HEK293 (cell line): Measurements from ENCODE around the gene CHRNA4.
A peak's percentile ranks its signal among the peaks of the same experiment; 100 is the strongest.

Experiments
- CTCF ChIA-PET: fragments of 350-600 bp; formaldehyde crosslinking; extraction: SDS; loops from one replicate; lab custom pipeline; 2021; ENCODE audit warnings: antibody characterized with exemption; lab: Yijun Ruan, JAX
- POLR2A ChIA-PET: fragments of 300-600 bp; formaldehyde crosslinking; extraction: SDS; loops from one replicate; lab custom pipeline; 2020; ENCODE audit warnings: antibody characterized with exemption, inconsistent platforms; lab: Yijun Ruan, JAX
- H3K27ac ChIP-seq: fragments of 200-500 bp; sonication (Bioruptor generic); 2 replicates; pipeline ENCODE4 v1.5.1; 2014; ENCODE audit warnings: low read depth, low read length, control low read depth, inconsistent platforms; ENCODE audit errors: extremely low read depth
- H3K36me3 ChIP-seq, 2 experiments: fragments of 200-500 bp in 1 of 2; sonication (Bioruptor generic) in 1 of 2; 1 replicate in 1 of 2; 2 replicates in 1 of 2; pipeline ENCODE4 v1.5.1; 2014 to 2017; ENCODE audit warnings: inconsistent platforms in 2 of 2, low read length in 2 of 2; ENCODE audit not compliant: control insufficient read depth in 2 of 2, insufficient read depth in 1 of 2
- H3K4me1 ChIP-seq: fragments of 200-500 bp; sonication (Bioruptor generic); 2 replicates; pipeline ENCODE4 v1.5.1; 2014; ENCODE audit warnings: mild to moderate bottlenecking, low read length, inconsistent platforms; ENCODE audit not compliant: control insufficient read depth, insufficient read depth
- H3K4me3 ChIP-seq: 2 replicates; pipeline ENCODE4 v1.5.1; 2011; ENCODE audit warnings: low read depth, mild to moderate bottlenecking, control low read depth, low read length, moderate library complexity
- H3K9me3 ChIP-seq: fragments of 200-500 bp; sonication (Bioruptor generic); 2 replicates; pipeline ENCODE4 v1.5.1; 2014; ENCODE audit warnings: low read depth, low read length, inconsistent platforms; ENCODE audit not compliant: control insufficient read depth, insufficient read depth
- GLIS1 ChIP-seq: fragments of 450-650 bp; formaldehyde crosslinking; IDR thresholded peaks from 2 replicates; pipeline ENCODE4 v1.5.1; 2016; ENCODE audit warnings: missing biosample characterization, missing genetic modification characterization
- ZBTB48 ChIP-seq: fragments of 450-650 bp; formaldehyde crosslinking; IDR thresholded peaks from 2 replicates; pipeline ENCODE4 v1.5.1; 2016; ENCODE audit warnings: missing biosample characterization, missing genetic modification characterization
- ZFHX2 ChIP-seq: fragments of 450-650 bp; formaldehyde crosslinking; conservative IDR thresholded peaks from 2 replicates; pipeline ENCODE4 v1.5.1; 2016; ENCODE audit warnings: missing biosample characterization, missing genetic modification characterization
- ZIC2 ChIP-seq: fragments of 450-650 bp; formaldehyde crosslinking; IDR thresholded peaks from 2 replicates; pipeline ENCODE4 v1.5.1; 2016; ENCODE audit warnings: missing biosample characterization, missing genetic modification characterization
- ZNF112 ChIP-seq: fragments of 450-650 bp; formaldehyde crosslinking; IDR thresholded peaks from 2 replicates; pipeline ENCODE4 v1.5.0; 2017; ENCODE audit warnings: missing biosample characterization, missing genetic modification characterization
- ZNF121 ChIP-seq: fragments of 450-650 bp; formaldehyde crosslinking; IDR thresholded peaks from 2 replicates; pipeline ENCODE4 v1.5.1; 2016; ENCODE audit warnings: missing biosample characterization, missing genetic modification characterization
- ZNF155 ChIP-seq: fragments of 450-650 bp; formaldehyde crosslinking; IDR thresholded peaks from 2 replicates; pipeline ENCODE4 v1.5.1; 2016; ENCODE audit warnings: missing biosample characterization, missing genetic modification characterization
- ZNF16 ChIP-seq: fragments of 450-650 bp; formaldehyde crosslinking; IDR thresholded peaks from 2 replicates; pipeline ENCODE4 v1.5.1; 2016; ENCODE audit warnings: low read depth, missing biosample characterization, missing genetic modification characterization
- ZNF2 ChIP-seq: fragments of 450-650 bp; formaldehyde crosslinking; IDR thresholded peaks from 2 replicates; pipeline ENCODE4 v1.5.1; 2016; ENCODE audit warnings: missing biosample characterization, missing genetic modification characterization
- ZNF211 ChIP-seq: fragments of 450-650 bp; formaldehyde crosslinking; IDR thresholded peaks from 2 replicates; pipeline ENCODE4 v1.5.1; 2016; ENCODE audit warnings: low read depth, missing biosample characterization, missing genetic modification characterization
- ZNF394 ChIP-seq: fragments of 450-650 bp; formaldehyde crosslinking; IDR thresholded peaks from 2 replicates; pipeline ENCODE4 v1.5.1; 2016; ENCODE audit warnings: missing biosample characterization, missing genetic modification characterization, mild to moderate bottlenecking, moderate library complexity, borderline replicate concordance
- ZNF48 ChIP-seq: fragments of 450-650 bp; formaldehyde crosslinking; IDR thresholded peaks from 2 replicates; pipeline ENCODE4 v1.5.1; 2016; ENCODE audit warnings: missing biosample characterization, missing genetic modification characterization
- ZNF510 ChIP-seq: fragments of 450-650 bp; formaldehyde crosslinking; IDR thresholded peaks from 2 replicates; pipeline ENCODE4 v1.5.1; 2018; ENCODE audit warnings: mild to moderate bottlenecking, missing genetic modification characterization, missing biosample characterization; ENCODE audit not compliant: insufficient replicate concordance
- ZNF548 ChIP-seq: fragments of 450-650 bp; formaldehyde crosslinking; IDR thresholded peaks from 2 replicates; pipeline ENCODE4 v1.5.1; 2016; ENCODE audit warnings: missing biosample characterization, missing genetic modification characterization
- ZNF624 ChIP-seq: fragments of 450-650 bp; formaldehyde crosslinking; IDR thresholded peaks from 2 replicates; pipeline ENCODE4 v1.5.1; 2017; ENCODE audit warnings: missing biosample characterization, missing genetic modification characterization
- ZNF629 ChIP-seq: fragments of 450-650 bp; formaldehyde crosslinking; IDR thresholded peaks from 2 replicates; pipeline ENCODE4 v1.5.1; 2017; ENCODE audit warnings: missing biosample characterization, missing genetic modification characterization
- ZNF664 ChIP-seq: fragments of 450-650 bp; formaldehyde crosslinking; IDR thresholded peaks from 2 replicates; pipeline ENCODE4 v1.5.1; 2016; ENCODE audit warnings: missing biosample characterization, missing genetic modification characterization
- ZNF670 ChIP-seq: fragments of 450-650 bp; formaldehyde crosslinking; IDR thresholded peaks from 2 replicates; pipeline ENCODE4 v1.5.1; 2016; ENCODE audit warnings: missing biosample characterization, missing genetic modification characterization, low read depth
- ZNF837 ChIP-seq: fragments of 450-650 bp; formaldehyde crosslinking; IDR thresholded peaks from 2 replicates; pipeline ENCODE4 v1.5.1; 2016; ENCODE audit warnings: missing biosample characterization, missing genetic modification characterization
- TF ChIP-seq, protein P1 (sequence below): fragments of 450-650 bp; formaldehyde crosslinking; IDR thresholded peaks from 2 replicates; pipeline ENCODE4 v1.5.1; 2016; ENCODE audit warnings: missing biosample characterization, missing genetic modification characterization
- TF ChIP-seq, protein P2 (sequence below): fragments of 450-650 bp; formaldehyde crosslinking; IDR thresholded peaks from 2 replicates; pipeline ENCODE4 v1.5.1; 2016; ENCODE audit warnings: missing biosample characterization, missing genetic modification characterization
- TF ChIP-seq, protein P3 (sequence below): fragments of 450-650 bp; formaldehyde crosslinking; IDR thresholded peaks from 2 replicates; pipeline ENCODE4 v1.5.1; 2017; ENCODE audit warnings: missing biosample characterization, missing genetic modification characterization

Gene CHRNA4

DNA sequence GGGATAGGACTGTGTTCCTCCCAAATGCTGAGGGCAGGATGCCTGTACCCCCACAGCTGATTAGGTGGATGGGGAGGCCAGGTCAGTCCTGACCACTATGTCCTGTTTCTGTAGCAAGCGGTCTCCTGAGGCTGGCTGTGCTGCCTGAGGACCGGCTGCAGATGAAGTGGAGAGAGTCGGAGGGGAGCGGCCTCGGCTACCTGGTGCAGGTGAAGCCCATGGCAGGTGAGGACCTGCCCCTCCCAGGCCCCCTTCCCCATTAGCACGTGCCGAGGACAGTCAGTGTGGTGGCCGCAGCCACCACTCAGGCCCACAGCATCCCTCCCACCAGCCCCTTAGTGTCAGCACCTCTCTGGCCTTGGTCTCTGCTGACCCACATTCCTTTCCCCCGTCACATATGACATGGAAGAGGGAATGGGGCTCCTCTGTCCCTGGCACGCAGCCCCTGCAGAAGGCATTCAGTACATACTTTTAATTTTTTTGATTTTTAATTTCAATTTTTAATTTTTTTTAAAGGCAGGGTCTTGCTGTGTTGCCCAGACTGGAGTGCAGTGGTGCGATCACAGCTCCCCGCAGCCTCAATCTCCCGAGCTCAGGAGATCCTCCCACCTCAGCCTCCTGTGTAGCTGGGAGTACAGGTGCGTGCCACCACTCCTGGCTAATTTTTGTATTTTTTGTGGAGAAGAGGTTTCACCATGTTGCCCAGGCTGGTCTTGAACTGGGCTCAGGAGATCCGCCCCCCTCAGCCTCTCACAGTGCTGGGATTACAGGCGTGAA lies 63.2 kb downstream of the CHRNA4 start:
- no peaks in the 10 kb centered on the region for H3K4me1 ChIP-seq
- H3K4me3 ChIP-seq = no peak overlapping the region
- ChIA-PET CTCF (interaction anchor here (0.8 to 2.4 kb wide), 4 partner anchors 10 to 18 kb away, joined by 3 to 5 read pairs (median 3); no protein-coding TSS in a partner anchor), POLR2A (no interaction called here)
- no peaks in the 10 kb centered on the region for H3K36me3 ChIP-seq
- H3K27ac ChIP-seq = no peak overlapping the region
- TF ChIP-seq, protein P1, sequence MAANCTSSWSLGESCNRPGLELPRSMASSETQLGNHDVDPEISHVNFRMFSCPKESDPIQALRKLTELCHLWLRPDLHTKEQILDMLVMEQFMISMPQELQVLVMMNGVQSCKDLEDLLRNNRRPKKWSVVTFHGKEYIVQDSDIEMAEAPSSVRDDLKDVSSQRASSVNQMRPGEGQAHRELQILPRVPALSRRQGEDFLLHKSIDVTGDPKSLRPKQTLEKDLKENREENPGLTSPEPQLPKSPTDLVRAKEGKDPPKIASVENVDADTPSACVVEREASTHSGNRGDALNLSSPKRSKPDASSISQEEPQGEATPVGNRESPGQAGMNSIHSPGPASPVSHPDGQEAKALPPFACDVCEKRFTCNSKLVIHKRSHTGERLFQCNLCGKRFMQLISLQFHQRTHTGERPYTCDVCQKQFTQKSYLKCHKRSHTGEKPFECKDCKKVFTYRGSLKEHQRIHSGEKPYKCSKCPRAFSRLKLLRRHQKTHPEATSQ = no peak
- TF ChIP-seq ZNF121 = peak; percentile 77
- H3K9me3 ChIP-seq = no peaks in the 10 kb centered on the region

DNA sequence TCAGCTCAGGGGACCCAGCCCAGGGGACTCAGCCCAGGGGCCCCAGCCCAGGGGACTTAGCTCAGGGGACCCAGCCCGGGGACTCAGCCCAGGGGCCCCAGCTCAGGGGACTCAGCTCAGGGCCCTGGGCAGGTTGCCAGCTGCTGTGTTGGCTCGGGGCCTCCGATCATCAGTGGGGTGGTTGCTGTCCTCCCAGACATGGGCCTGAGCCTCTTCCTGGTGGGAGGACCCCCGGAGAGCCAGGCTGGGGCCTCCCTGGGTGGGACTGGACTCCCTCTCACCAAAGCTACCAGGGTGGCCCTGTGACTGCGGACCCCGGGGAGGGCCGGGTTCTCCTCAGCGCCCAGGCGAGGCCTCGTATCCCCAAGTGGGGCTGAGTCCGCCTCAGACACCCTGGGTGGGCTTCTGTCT lies 63.8 kb downstream of the CHRNA4 start:
- H3K9me3 ChIP-seq = no peaks in the 10 kb centered on the region
- H3K4me1 ChIP-seq = no peaks in the 10 kb centered on the region
- CTCF ChIA-PET = interaction anchor here (0.8 to 2.4 kb wide), 5 partner anchors 11 to 85 kb away, joined by 3 to 5 read pairs (median 3); no protein-coding TSS in a partner anchor
- TF ChIP-seq ZNF548 (tag by site-specific recombination) (no peak), ZNF2 (tag by site-specific recombination) (no peak), ZBTB48 (tag by site-specific recombination) (peak; percentile 78), ZIC2 (tag by site-specific recombination) (peak; percentile 29; the same call in 1 of the 2 replicates), ZNF624 (no peak), GLIS1 (peak; percentile 94), ZNF394 (tag by site-specific recombination) (no peak)
- TF ChIP-seq, protein P2, sequence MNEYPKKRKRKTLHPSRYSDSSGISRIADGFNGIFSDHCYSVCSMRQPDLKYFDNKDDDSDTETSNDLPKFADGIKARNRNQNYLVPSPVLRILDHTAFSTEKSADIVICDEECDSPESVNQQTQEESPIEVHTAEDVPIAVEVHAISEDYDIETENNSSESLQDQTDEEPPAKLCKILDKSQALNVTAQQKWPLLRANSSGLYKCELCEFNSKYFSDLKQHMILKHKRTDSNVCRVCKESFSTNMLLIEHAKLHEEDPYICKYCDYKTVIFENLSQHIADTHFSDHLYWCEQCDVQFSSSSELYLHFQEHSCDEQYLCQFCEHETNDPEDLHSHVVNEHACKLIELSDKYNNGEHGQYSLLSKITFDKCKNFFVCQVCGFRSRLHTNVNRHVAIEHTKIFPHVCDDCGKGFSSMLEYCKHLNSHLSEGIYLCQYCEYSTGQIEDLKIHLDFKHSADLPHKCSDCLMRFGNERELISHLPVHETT = no peak
- H3K27ac ChIP-seq = no peak overlapping the region
- POLR2A ChIA-PET = no interaction called here
- no peak overlapping the region for H3K4me3 ChIP-seq
- H3K36me3 ChIP-seq = no peaks in the 10 kb centered on the region

DNA sequence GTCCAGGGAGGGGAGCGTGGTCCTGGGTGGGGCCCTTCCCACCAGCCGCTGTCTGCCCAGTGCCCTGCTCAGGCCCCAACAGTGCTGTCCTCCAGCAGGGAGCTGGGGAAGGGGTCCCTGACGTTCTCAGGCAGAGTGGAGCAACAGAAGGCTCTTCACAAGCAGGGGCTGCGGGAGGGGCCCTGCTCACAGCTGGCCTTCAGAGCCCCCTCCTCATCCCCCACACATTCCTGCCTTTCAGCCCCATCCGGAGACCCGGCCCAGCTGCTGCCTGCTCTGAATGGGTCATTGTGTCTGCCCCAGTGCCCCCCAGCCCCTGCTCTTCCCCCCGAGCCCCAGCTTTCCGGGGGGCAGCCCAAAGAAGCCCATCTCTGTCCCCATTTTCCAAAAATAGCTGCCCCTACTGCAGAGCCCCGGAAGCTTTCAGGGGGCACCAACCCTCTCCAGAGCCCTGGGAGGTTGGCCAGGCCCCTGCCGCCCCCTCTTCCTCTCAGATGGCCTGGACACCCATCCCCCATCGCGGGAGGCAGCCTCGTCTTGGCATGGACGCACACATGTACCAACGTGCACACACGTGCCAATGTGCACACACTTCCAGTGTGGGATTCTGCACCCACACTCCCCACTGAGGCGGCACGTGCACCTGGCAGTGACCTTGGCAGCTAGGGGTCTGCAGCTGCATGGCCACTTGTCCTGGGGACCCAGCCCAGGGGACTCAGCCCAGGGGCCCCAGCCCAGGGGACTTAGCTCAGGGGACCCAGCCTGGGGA lies 64.4 kb downstream of the CHRNA4 start:
- Histone ChIP-seq H3K27ac (no peak overlapping the region), H3K36me3 (no peaks in the 10 kb centered on the region), H3K9me3 (no peaks in the 10 kb centered on the region), H3K4me3 (no peak overlapping the region)
- POLR2A ChIA-PET = no interaction called here
- CTCF ChIA-PET = interaction anchor here (0.9 to 2.4 kb wide), 5 partner anchors 12 to 85 kb away, joined by 3 to 6 read pairs (median 3); no protein-coding TSS in a partner anchor
- TF ChIP-seq, protein P3, sequence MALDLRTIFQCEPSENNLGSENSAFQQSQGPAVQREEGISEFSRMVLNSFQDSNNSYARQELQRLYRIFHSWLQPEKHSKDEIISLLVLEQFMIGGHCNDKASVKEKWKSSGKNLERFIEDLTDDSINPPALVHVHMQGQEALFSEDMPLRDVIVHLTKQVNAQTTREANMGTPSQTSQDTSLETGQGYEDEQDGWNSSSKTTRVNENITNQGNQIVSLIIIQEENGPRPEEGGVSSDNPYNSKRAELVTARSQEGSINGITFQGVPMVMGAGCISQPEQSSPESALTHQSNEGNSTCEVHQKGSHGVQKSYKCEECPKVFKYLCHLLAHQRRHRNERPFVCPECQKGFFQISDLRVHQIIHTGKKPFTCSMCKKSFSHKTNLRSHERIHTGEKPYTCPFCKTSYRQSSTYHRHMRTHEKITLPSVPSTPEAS = peak; percentile 57
- TF ChIP-seq ZFHX2 (tag by site-specific recombination) = no peak
- TF ChIP-seq, all 188 proteins: peak for 1
- H3K4me1 ChIP-seq = no peaks in the 10 kb centered on the region

DNA sequence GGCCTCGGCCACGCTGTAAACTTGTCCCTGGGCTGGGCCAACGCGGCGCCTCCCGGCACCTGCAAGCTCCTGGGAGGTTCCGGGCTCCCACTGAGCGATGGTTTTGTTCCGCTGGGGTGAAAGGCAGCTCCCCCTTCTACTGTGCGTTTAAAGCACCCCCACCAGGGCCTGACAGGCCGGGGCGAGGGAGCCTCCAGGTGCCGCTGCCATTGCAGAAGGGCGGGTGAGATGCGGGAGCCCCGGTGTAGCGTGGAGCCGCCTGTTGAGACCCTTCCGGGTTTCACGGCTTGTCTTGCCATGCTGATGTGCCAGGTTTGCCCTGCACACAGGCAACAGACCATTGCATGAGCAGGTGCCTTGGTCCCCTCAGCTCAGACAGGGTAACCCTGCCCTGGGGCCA lies 65.3 kb downstream of the CHRNA4 start:
- Histone ChIP-seq H3K36me3 (no peaks in the 10 kb centered on the region), H3K27ac (no peak overlapping the region), H3K4me1 (no peaks in the 10 kb centered on the region), H3K4me3 (no peak overlapping the region), H3K9me3 (no peaks in the 10 kb centered on the region)
- CTCF ChIA-PET = interaction anchor here (0.7 to 1.5 kb wide), 2 partner anchors 13 to 72 kb away, joined by 3 to 6 read pairs; no protein-coding TSS in a partner anchor
- POLR2A ChIA-PET = no interaction called here
- TF ChIP-seq ZNF629 (tag by site-specific recombination) (no peak), GLIS1 (no peak), ZNF16 (tag by site-specific recombination) (no peak), ZNF112 (tag by site-specific recombination) (no peak), ZNF211 (tag by site-specific recombination) (no peak), ZNF155 (no peak), ZNF121 (no peak), ZNF48 (no peak), ZNF837 (no peak), ZNF510 (no peak), ZNF670 (tag by site-specific recombination) (no peak), ZNF664 (tag by site-specific recombination) (no peak)
